GM12878 (cell line): ENCODE results near the gene ZNF429. TPM values are rescaled to one million over a fixed set of nuclear protein-coding genes. Genes with fewer than 3 reads are reported as not detected.

ENCODE experiments used
- ATAC-seq: fragments of 200-7000 bp; cut with Tn5 transposase; 3 replicates; pipeline ENCODE4 v1.9.1; 2020; ENCODE audit warnings: mild to moderate bottlenecking, moderate library complexity
- BruUV-seq: library from RNA; stranded (reverse); fragments of 400-500 nt; replicated peaks from 2 replicates; lab custom pipeline; 2021; lab: Mats Ljungman, UMichigan
- CTCF ChIA-PET: fragments of 300-600 bp; sonication (Branson Sonifier 250); formaldehyde crosslinking; extraction: SDS; loops from one replicate; lab custom pipeline; 2021; ENCODE audit warnings: inconsistent platforms; lab: Yijun Ruan, JAX
- POLR2A ChIA-PET: fragments of 350-600 bp; formaldehyde crosslinking; extraction: SDS; loops from one replicate; lab custom pipeline; 2021; ENCODE audit warnings: inconsistent platforms; lab: Charles Lee
- RAD21 ChIA-PET: fragments of 300-600 bp; sonication (Branson Sonifier 250); formaldehyde crosslinking; loops from one replicate; lab custom pipeline; 2023; ENCODE audit warnings: antibody characterized with exemption; ENCODE audit not compliant: unreplicated experiment; lab: Charles Lee
- SMC1A ChIA-PET: fragments of 300-600 bp; sonication (Branson Sonifier 250); formaldehyde crosslinking; loops from one replicate; lab custom pipeline; 2023; ENCODE audit not compliant: unreplicated experiment, uncharacterized antibody; lab: Charles Lee
- DNase-seq: peaks from one replicate; pipeline ENCODE4 v3.0.0-alpha.2; 2011; ENCODE audit warnings: low read depth, low spot score
- FAIRE-seq: peaks from 3 replicates; lab custom pipeline; 2011; peaks lifted over from hg19 to GRCh38; lab: Jason Lieb, UNC
- H2AFZ ChIP-seq: 2 replicates; pipeline ENCODE4 v1.6.0; 2011; ENCODE audit warnings: low read depth, low read length, control low read depth; ENCODE audit not compliant: control insufficient read depth
- H3K27ac ChIP-seq: 2 replicates; pipeline ENCODE4 v1.5.1; 2011; ENCODE audit warnings: control low read depth; ENCODE audit not compliant: control insufficient read depth, insufficient read depth
- H3K27me3 ChIP-seq, 2 experiments: replicated peaks in 1 of 2; 2 replicates each; pipeline versions ENCODE4 v1.6.0 to v1.6.1; 2011; ENCODE audit warnings: low read length in 1 of 2; ENCODE audit not compliant: control insufficient read depth in 2 of 2, insufficient read depth in 2 of 2
- H3K36me3 ChIP-seq, 2 experiments: 2 replicates each; pipeline ENCODE4 v1.5.1; 2011; ENCODE audit warnings: low read length in 1 of 2; ENCODE audit not compliant: control insufficient read depth in 2 of 2, insufficient read depth in 2 of 2
- H3K4me1 ChIP-seq: 2 replicates; pipeline ENCODE4 v1.6.1; 2011; ENCODE audit warnings: mild to moderate bottlenecking, low read length, moderate library complexity, mixed read lengths; ENCODE audit not compliant: control insufficient read depth, insufficient read depth
- H3K4me2 ChIP-seq: 2 replicates; pipeline ENCODE4 v1.6.0; 2011; ENCODE audit warnings: control low read depth; ENCODE audit not compliant: control insufficient read depth, insufficient read depth
- H3K4me3 ChIP-seq: fragments of 200-600 bp; sonication (generic); 2 replicates; pipeline ENCODE4 v1.5.1; 2016
- H3K79me2 ChIP-seq: 2 replicates; pipeline ENCODE4 v1.6.0; 2011; ENCODE audit warnings: low read length; ENCODE audit not compliant: control insufficient read depth, insufficient read depth
- H3K9ac ChIP-seq: 2 replicates; pipeline ENCODE4 v1.8.0; 2011; ENCODE audit warnings: low read length, control low read depth, mixed read lengths; ENCODE audit not compliant: control insufficient read depth, insufficient read depth
- H3K9me3 ChIP-seq: replicated peaks from 3 replicates; pipeline ENCODE4 v1.5.1; 2011; ENCODE audit warnings: mild to moderate bottlenecking, low read length; ENCODE audit not compliant: control insufficient read depth, insufficient read depth
- H4K20me1 ChIP-seq: 2 replicates; pipeline ENCODE4 v1.6.0; 2011; ENCODE audit not compliant: control insufficient read depth, insufficient read depth
- CHD2 ChIP-seq: IDR thresholded peaks from 2 replicates; pipeline ENCODE4 v1.6.1; 2011; ENCODE audit warnings: low read depth, low read length, improper control_type of control experiment, borderline replicate concordance
- CTCF ChIP-seq, 3 experiments: IDR thresholded peaks in 2 of 3; conservative IDR thresholded peaks in 1 of 3; 2 replicates each; pipeline ENCODE4 v1.5.1; 2011; ENCODE audit warnings: low read depth in 3 of 3, low read length in 3 of 3, mild to moderate bottlenecking in 3 of 3, control low read depth in 2 of 3, moderate library complexity in 2 of 3, inconsistent platforms in 1 of 3, mixed read lengths in 1 of 3; ENCODE audit not compliant: control insufficient read depth in 2 of 3, insufficient read depth in 1 of 3; ENCODE audit errors: extremely low read depth in 1 of 3
- ETV6 ChIP-seq, 2 experiments: fragments of 450-650 bp in 1 of 2; IDR thresholded peaks in 1 of 2; conservative IDR thresholded peaks in 1 of 2; 2 replicates each; pipeline ENCODE4 v1.6.1; 2014; ENCODE audit warnings: antibody characterized with exemption in 1 of 2, borderline replicate concordance in 1 of 2, low read depth in 1 of 2, mild to moderate bottlenecking in 1 of 2, moderate library complexity in 1 of 2
- FOS ChIP-seq: IDR thresholded peaks from 3 replicates; pipeline ENCODE4 v1.6.1; 2011; ENCODE audit warnings: borderline replicate concordance; ENCODE audit not compliant: insufficient read length; ENCODE audit errors: extremely low read depth
- IRF3 ChIP-seq: fragments of 450-650 bp; IDR thresholded peaks from 2 replicates; pipeline ENCODE4 v1.6.1; 2014; ENCODE audit warnings: mild to moderate bottlenecking
- JUND ChIP-seq: IDR thresholded peaks from 2 replicates; pipeline ENCODE4 v1.6.1; 2012; ENCODE audit warnings: low read depth, mild to moderate bottlenecking, low read length, improper control_type of control experiment, moderate library complexity
- MYB ChIP-seq: fragments of 150-350 bp; IDR thresholded peaks from 2 replicates; pipeline ENCODE4 v1.6.1; 2014; ENCODE audit warnings: mild to moderate bottlenecking, low read depth, low read length, borderline replicate concordance
- NKRF ChIP-seq: fragments of 450-650 bp; conservative IDR thresholded peaks from 2 replicates; pipeline ENCODE4 v1.6.1; 2017; ENCODE audit warnings: mild to moderate bottlenecking, moderate library complexity
- TBL1XR1 ChIP-seq: IDR thresholded peaks from 2 replicates; pipeline ENCODE4 v1.6.1; 2012; ENCODE audit warnings: low read depth, low read length, improper control_type of control experiment
- TCF7 ChIP-seq: IDR thresholded peaks from 2 replicates; pipeline ENCODE4 v1.6.1; 2014; ENCODE audit warnings: antibody characterized with exemption, borderline replicate concordance
- YBX1 ChIP-seq: fragments of 450-650 bp; IDR thresholded peaks from 2 replicates; pipeline ENCODE4 v1.6.1; 2016; ENCODE audit warnings: antibody characterized with exemption
- WGBS: methylation state at CpG from one replicate; pipeline ENCODE4 v1.1.6; 2016; ENCODE audit warnings: low lambda C conversion rate; ENCODE audit not compliant: insufficient replicate concordance, insufficient coverage; ENCODE audit errors: missing lambda C conversion rate; 5-methylcytosine and 5-hydroxymethylcytosine counted together
- in situ Hi-C: fragments of 300-500 bp; cut with MboI; formaldehyde crosslinking; loops from 9 replicates; pipeline ENCODE4 v1.14.3; 2018; ENCODE audit warnings: mixed read lengths
- intact Hi-C: fragments of 100-400 bp; cut with micrococcal nuclease; formaldehyde crosslinking; loops from one replicate; pipeline ENCODE4 v1.14.2; 2022; ENCODE audit not compliant: unreplicated experiment
- polyA plus RNA-seq, 11 experiments: library from polyadenylated mRNA; depleted of rRNA in 4 of 11; unstranded in 6 of 11; stranded (reverse) in 5 of 11; fragments of >200 nt; fragmentation: Nextera tagmentation in 4 of 11; fragmentation: Illumina TruSeq in 1 of 11; extraction: Ambion mirVana in 4 of 11; extraction: Trizol in 1 of 11; gene quantifications; 1 replicate in 1 of 11; 2 replicates in 10 of 11; pipeline versions ENCODE4 v1.2.1 to v1.2.3, GENCODE V29; 2011 to 2016; ENCODE audit warnings: inconsistent platforms in 2 of 11, missing spikeins in 2 of 11, low read depth in 1 of 11
- total RNA-seq, 4 experiments: library from RNA; depleted of rRNA in 3 of 4; stranded (reverse); fragments of >200 nt in 3 of 4; fragmentation: Illumina TruSeq in 1 of 4; extraction: Trizol in 1 of 4; gene quantifications; 2 replicates each; pipeline versions ENCODE4 v1.2.1 to v1.2.3, GENCODE V29; 2013 to 2021
- TF ChIP-seq, protein P1 (sequence below): IDR thresholded peaks from 2 replicates; pipeline ENCODE4 v1.6.1; 2011; ENCODE audit warnings: mild to moderate bottlenecking, low read depth, low read length, moderate library complexity; ENCODE audit not compliant: insufficient replicate concordance

Gene ZNF429
- total and polyA plus RNA-seq, 10 of the 15 experiments (the other 5 are each of a cell fraction or from before 2014, with no cell fraction given), result 1.4 to 4.3 (median 2.8) TPM

DNA sequence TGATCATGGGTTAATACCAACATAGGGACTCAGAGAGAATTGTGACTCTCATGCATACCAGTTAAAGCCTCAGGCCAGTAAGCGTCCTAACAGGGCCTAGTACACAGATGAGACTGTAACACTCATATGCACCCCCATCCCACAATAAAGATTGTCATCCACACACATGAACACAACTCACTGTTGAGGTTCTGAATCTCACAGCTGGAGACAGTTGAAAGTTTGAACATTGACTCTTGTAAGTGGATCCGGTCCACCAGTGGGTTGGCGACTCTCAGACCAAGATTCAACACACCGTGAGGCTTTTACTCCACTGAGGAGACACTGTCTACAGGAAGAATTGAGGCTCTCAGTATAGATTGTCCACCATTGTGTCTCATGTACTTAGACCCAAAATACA is 88.1 kb downstream of the ZNF429 start:
- in situ Hi-C loops, result no loop called here
- POLR2A ChIA-PET, result no interaction called here
- no peaks in the 10 kb centered on the region; the same call in 2 of the 3 replicates for H3K9me3 ChIP-seq
- BruUV-seq, result no TSS peak
- H3K27me3 ChIP-seq, result no peaks in the 10 kb centered on the region
- RAD21 ChIA-PET, result no interaction called here
- DNase-seq (no peak), FAIRE-seq (no peak), ATAC-seq (no peak)
- no peaks in the 10 kb centered on the region for H3K4me1 ChIP-seq
- H3K4me3 ChIP-seq, result no peak overlapping the region
- 24% methylated on average over 4 of the region's 4 CpGs for WGBS
- no peak overlapping the region for H3K9ac ChIP-seq
- SMC1A ChIA-PET, result no interaction called here
- no peak overlapping the region for H3K27ac ChIP-seq
- intact Hi-C loops, result no loop called here
- CTCF ChIA-PET, result no interaction called here
- no peaks in the 10 kb centered on the region for H3K36me3 ChIP-seq
- TF ChIP-seq CHD2, result no peak
- TF ChIP-seq, protein P1, sequence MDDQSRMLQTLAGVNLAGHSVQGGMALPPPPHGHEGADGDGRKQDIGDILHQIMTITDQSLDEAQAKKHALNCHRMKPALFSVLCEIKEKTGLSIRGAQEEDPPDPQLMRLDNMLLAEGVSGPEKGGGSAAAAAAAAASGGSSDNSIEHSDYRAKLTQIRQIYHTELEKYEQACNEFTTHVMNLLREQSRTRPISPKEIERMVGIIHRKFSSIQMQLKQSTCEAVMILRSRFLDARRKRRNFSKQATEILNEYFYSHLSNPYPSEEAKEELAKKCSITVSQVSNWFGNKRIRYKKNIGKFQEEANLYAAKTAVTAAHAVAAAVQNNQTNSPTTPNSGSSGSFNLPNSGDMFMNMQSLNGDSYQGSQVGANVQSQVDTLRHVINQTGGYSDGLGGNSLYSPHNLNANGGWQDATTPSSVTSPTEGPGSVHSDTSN, result no peak
- TF ChIP-seq TBL1XR1, result no peak
- no peak for TF ChIP-seq YBX1
- TF ChIP-seq TCF7, result no peak
- TF ChIP-seq NKRF, result no peak
- TF ChIP-seq ETV6 (conservative IDR thresholded peaks at IDR 0.05 in 1 of 2, IDR thresholded peaks at IDR 0.05 in 1 of 2; ENCODE audit: borderline replicate concordance in 1 of 2, low read depth in 1 of 2), result no peak
- TF ChIP-seq JUND, result no peak
- no peak for TF ChIP-seq IRF3
- no peak for TF ChIP-seq CTCF (IDR thresholded peaks at IDR 0.05 in 2 of 3, conservative IDR thresholded peaks at IDR 0.05 in 1 of 3; ENCODE audit: control insufficient read depth in 2 of 3, extremely low read depth in 1 of 3, insufficient read depth in 1 of 3, low read depth in 3 of 3, low read length in 3 of 3)
- TF ChIP-seq MYB, result no peak
- TF ChIP-seq FOS, result no peak
- no peaks in the 10 kb centered on the region for H4K20me1 ChIP-seq
- H3K79me2 ChIP-seq, result no peaks in the 10 kb centered on the region
- H3K4me2 ChIP-seq, result no peak overlapping the region
- H2AFZ ChIP-seq, result no peak overlapping the region
